HG03520 (cell line): ENCODE results near the gene CRLF2.
"Not testable (repeated sequence)": the region's sequence is repeated elsewhere in the genome, so short reads cannot be mapped to it uniquely, and the experiment has no call there.

Source experiments
- ATAC-seq: cut with Tn5 transposase; IDR thresholded peaks from one replicate; pipeline ENCODE4 v1.9.1; 2021; ENCODE audit warnings: mild to moderate bottlenecking, moderate library complexity; ENCODE audit not compliant: unreplicated experiment

CRLF2 gene

GRCh38 chrX:1215123-1215823, 2.8 kb upstream of the CRLF2 start:
- ATAC-seq: no peak

GRCh38 chrX:1213971-1214370, 1.5 kb upstream of the CRLF2 start:
- no peak for ATAC-seq

GRCh38 chrX:1210844-1211243, 1.6 kb downstream of the CRLF2 start:
- no peak for ATAC-seq

GRCh38 chrX:1207496-1208025, 4.9 kb downstream of the CRLF2 start:
- ATAC-seq: no peak

- no peak for ATAC-seq
Observed at GRCh38 chrX:1205681-1206611, 6.5 kb downstream of the CRLF2 start.

- ATAC-seq: no peak
Observed at GRCh38 chrX:1202251-1202650, 10.2 kb downstream of the CRLF2 start.

GRCh38 chrX:1196436-1196835, 16.0 kb downstream of the CRLF2 start:
- no peak for ATAC-seq

GRCh38 chrX:1192196-1192595, 20.3 kb downstream of the CRLF2 start:
- ATAC-seq: not testable (repeated sequence)

- no peak for ATAC-seq
Observed at GRCh38 chrX:1190596-1191145, 21.8 kb downstream of the CRLF2 start.

GRCh38 chrX:1185561-1185960, 26.9 kb downstream of the CRLF2 start:
- no peak for ATAC-seq

GRCh38 chrX:1182211-1182610, 30.2 kb downstream of the CRLF2 start:
- no peak for ATAC-seq

- not testable (repeated sequence) for ATAC-seq
Observed at GRCh38 chrX:1181661-1182060, 30.8 kb downstream of the CRLF2 start.

GRCh38 chrX:1181170-1181569, 31.3 kb downstream of the CRLF2 start:
- no peak for ATAC-seq

- ATAC-seq: no peak
Observed at GRCh38 chrX:1178580-1179057, 33.8 kb downstream of the CRLF2 start.

GRCh38 chrX:1176531-1177320, 35.7 kb downstream of the CRLF2 start:
- ATAC-seq: not testable (repeated sequence)

- ATAC-seq: not testable (repeated sequence)
Observed at GRCh38 chrX:1174609-1175545, 37.6 kb downstream of the CRLF2 start.

- not testable (repeated sequence) for ATAC-seq
Observed at GRCh38 chrX:1173435-1173834, 39.0 kb downstream of the CRLF2 start.

- ATAC-seq: no peak
Observed at GRCh38 chrX:1172496-1172895, 40.0 kb downstream of the CRLF2 start.

GRCh38 chrX:1171915-1172314, 40.5 kb downstream of the CRLF2 start:
- ATAC-seq: not testable (repeated sequence)
